Activated CD4-positive, alpha-beta T cell treated with anti-CD3 and anti-CD28 coated beads, Interleukin-2, amount 50 U/mL, for 4 hours (primary cell): Measurements from ENCODE around the gene TSHZ3.

Source experiments
- DNase-seq, 2 experiments: peaks; one replicate each; pipeline ENCODE4 v3.0.0-alpha.2; 2020

The TSHZ3 gene

GRCh38 chr19:31337008-31337914 lies 12.0 kb downstream of the TSHZ3 start:
- no peak for DNase-seq

GRCh38 chr19:31335716-31336115 lies 13.5 kb downstream of the TSHZ3 start:
- no peak for DNase-seq

GRCh38 chr19:31334849-31335624 lies 14.2 kb downstream of the TSHZ3 start:
- DNase-seq, result no peak

- DNase-seq, result no peak
These were observed 15.0 kb downstream of the TSHZ3 start for GRCh38 chr19:31334101-31334848.

- DNase-seq, result no peak
These were observed 17.1 kb downstream of the TSHZ3 start for GRCh38 chr19:31332096-31332495.

GRCh38 chr19:31331536-31331935 lies 17.7 kb downstream of the TSHZ3 start:
- no peak for DNase-seq

GRCh38 chr19:31330761-31331160 lies 18.5 kb downstream of the TSHZ3 start:
- DNase-seq, result no peak

- no peak for DNase-seq
These were observed 19.0 kb downstream of the TSHZ3 start for GRCh38 chr19:31330237-31330636.

- DNase-seq, result no peak
These were observed 19.4 kb downstream of the TSHZ3 start for GRCh38 chr19:31329819-31330218.

GRCh38 chr19:31328238-31328637 lies 21.0 kb downstream of the TSHZ3 start:
- DNase-seq, result no peak

GRCh38 chr19:31326329-31327028 lies 22.8 kb downstream of the TSHZ3 start:
- no peak for DNase-seq

GRCh38 chr19:31325342-31325741 lies 23.9 kb downstream of the TSHZ3 start:
- DNase-seq, result no peak

GRCh38 chr19:31319465-31319864 lies 29.8 kb downstream of the TSHZ3 start:
- DNase-seq, result no peak

- DNase-seq, result no peak
These were observed 30.3 kb downstream of the TSHZ3 start for GRCh38 chr19:31318790-31319425.

GRCh38 chr19:31317570-31317969 lies 31.7 kb downstream of the TSHZ3 start:
- no peak for DNase-seq

- DNase-seq, result no peak
These were observed 32.1 kb downstream of the TSHZ3 start for GRCh38 chr19:31317093-31317492.

GRCh38 chr19:31316201-31316951 lies 32.9 kb downstream of the TSHZ3 start:
- DNase-seq, result no peak

- no peak for DNase-seq
These were observed 33.6 kb downstream of the TSHZ3 start for GRCh38 chr19:31315652-31316051.

- DNase-seq, result no peak
These were observed 34.2 kb downstream of the TSHZ3 start for GRCh38 chr19:31314849-31315629.

- no peak for DNase-seq
These were observed 35.1 kb downstream of the TSHZ3 start for GRCh38 chr19:31314156-31314555.
